Stimulated activated CD4-positive, alpha-beta T cell treated with anti-CD3 and anti-CD28 coated beads, Interleukin-4, amount 100 ng/mL, for 1 hour (primary cell): ENCODE measurements around the gene INPP5J.
"Not testable (repeated sequence)": the region's sequence is repeated elsewhere in the genome, so short reads cannot be mapped to it uniquely, and the experiment has no call there.

Experiments used
- DNase-seq: peaks from one replicate; pipeline ENCODE4 v3.0.0-alpha.2; 2020

INPP5J gene

DNA sequence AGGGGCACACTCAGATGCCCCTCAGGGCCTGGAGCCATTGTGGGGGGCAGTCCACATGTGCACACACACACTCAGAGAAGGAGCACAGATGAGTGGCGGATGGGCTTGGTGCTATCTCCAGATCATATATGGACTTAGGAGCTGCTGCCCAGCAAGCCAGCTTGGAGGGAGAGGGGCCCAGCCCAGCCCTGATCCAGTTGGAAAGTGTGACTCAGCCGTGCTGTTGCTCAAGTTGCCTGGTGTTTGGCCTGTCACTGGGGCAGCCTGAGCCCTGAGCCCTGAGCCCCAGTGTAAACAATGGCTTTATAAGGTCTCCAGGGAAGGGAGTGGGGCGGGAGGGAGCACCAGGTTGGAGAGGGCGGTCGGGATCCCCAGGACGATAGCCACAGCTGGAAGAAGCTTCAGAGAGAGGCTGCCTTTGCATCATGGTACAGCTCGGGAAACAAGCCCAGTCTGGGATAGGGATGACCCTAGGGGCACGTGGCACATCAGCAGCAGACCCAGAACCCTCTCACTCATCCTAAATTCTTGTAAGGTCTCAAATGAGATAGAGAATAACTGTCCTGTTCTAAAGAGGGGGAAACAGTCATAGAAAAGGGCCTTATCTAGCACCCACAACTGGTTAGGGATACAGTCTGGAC lies 20.2 kb upstream of the INPP5J start:
- no peak for DNase-seq

DNA sequence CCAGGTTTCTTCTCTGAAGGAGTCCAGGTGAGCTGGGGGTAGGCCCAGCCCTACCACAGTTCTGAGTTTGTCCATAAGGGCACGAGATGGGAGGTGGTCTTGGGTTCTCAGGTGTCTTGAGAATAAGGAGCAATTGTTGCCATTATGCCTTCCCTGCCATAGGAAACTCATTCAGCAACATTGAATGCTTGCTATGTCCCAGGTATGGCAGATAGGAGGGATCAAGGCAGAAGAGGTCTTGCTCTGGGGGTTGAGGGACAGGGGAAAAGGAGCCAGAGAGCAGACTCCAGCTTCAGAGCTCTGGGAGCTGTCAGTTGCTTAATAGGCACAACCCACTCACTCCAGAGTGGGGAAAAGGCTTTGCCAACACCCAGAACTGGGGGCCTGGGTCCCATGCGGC lies 19.7 kb upstream of the INPP5J start:
- no peak for DNase-seq

GRCh38 chr22:31103899-31104694 lies 18.7 kb upstream of the INPP5J start:
- DNase-seq = no peak

- no peak for DNase-seq
Measured at GRCh38 chr22:31104869-31105268, 17.9 kb upstream of the INPP5J start.

- no peak for DNase-seq
Measured at GRCh38 chr22:31105282-31105929, 17.4 kb upstream of the INPP5J start.

- no peak for DNase-seq
Measured at GRCh38 chr22:31106001-31106571, 16.7 kb upstream of the INPP5J start.

DNA sequence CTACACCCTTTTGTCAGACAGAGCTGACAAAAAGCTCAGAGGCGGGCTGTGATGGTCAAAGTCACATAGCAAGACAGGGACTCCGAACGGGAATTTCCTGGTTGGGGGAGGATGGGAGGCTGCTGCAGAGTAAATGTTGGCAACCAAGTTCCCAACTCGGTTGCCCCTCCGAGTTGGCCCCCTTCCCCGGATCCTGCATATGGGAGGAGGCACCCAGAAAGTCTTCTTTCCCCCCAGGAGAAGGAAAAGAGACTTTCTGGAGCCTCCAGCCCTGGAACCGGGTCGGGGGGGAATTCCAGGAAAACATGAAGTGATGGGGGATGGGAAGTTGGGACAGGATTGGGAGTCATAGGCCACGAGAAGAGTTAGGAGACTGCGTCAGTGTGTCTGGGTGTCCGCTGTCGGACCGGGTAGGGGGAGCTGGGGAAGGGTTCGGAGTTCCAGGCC lies 16.0 kb upstream of the INPP5J start:
- DNase-seq = no peak

GRCh38 chr22:31107178-31107893 lies 15.4 kb upstream of the INPP5J start, which contains the start of gene SELENOM:
Gene SELENOM, minus strand, starts transcription at chr22:31107568. Its CDS starts 63 bp downstream, at chr22:31107505.
- DNase-seq = peak; percentile 85

GRCh38 chr22:31107894-31108218 lies 14.9 kb upstream of the INPP5J start:
- DNase-seq = no peak

GRCh38 chr22:31112547-31113091 lies 10.1 kb upstream of the INPP5J start:
- DNase-seq = not testable (repeated sequence)

DNA sequence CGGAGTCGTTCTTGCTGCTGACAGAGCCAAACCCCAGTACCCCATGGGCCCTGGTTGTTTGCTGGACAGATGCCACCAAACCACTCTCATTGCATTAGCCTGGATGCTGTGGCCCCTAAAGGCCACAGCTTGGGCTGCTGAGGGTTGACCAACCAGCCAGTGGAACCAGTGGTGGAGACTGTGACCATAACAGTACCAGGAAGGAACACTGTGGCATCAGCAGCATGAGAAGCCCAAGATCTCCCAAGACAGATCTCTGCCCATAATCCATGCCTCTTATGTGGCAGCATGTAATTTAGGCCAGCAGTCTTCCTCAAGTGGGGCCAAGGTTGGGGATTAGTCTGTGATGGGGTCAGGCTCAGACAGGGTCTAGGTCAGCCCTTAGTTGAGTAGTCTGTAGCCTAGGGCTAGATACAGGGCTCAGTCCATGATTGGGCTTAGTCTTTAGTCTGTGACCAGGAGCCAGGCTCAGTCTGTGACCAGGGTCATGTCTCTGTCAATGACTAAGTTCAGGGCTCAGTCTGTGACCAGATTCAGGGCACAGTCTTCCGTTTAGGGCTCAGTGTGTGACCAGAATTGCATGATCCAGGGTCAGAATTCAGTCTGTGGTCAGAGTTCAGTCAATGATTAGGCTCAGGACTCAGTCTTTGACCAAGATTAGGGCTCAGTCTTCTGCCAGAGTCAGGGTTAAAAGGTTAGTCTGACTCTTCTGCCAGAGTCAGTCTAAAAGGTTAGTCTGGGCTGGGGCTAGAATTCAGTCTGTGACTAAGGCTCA lies 4.5 kb upstream of the INPP5J start:
- DNase-seq = no peak

DNA sequence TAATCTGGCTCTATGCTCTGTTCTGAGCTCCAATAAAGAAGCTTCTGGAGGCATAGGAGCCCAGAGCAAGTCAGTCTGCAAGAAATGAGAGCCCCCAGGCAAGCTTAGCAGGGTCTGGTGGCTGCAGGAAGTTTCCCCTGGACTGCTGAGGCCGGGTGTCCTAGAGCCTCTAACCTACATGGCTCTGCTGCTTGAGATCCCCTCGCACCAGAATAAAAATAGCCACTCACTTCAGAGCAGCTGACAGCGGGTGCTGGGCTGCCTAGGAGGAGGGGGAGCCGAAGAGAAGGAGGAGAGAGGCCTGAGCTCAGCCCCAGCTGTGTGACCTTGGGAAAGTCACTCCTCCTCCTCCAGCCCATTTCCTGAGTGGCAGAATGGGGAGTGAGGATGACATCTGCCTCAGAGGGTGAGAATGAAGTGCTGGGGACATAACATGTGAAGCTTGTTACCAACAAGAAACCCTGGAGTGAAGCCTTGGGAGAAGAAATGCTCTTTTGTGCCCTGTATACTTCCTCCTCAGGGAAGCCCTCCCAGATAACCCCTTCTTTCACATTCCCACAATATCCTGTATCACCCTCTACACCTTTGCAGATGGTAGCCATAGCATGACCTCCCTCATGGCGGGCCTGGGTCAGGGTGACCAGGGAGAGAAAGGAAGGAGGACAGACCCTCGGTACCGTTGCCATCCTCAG lies 3.6 kb upstream of the INPP5J start:
- DNase-seq = no peak

DNA sequence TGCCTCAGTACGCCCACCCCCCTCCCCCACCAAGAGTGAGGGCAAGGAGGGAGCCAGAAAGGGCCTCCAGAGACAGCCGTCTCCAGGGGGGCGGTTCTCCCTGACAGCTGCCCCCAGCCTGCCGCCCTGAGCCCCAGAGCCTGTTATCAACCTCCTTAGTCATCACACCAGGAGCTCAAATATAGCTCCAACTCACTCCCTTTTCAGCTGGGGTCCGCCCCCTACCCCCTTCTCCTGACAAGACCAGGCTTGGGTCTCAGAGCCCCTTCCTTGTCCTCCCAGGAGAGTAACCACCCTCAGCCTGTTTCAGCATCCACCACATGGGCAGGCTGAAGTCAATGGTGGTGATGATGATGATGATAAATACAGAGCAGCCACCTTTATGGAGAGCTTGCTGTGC lies 2.5 kb upstream of the INPP5J start:
- DNase-seq = no peak

DNA sequence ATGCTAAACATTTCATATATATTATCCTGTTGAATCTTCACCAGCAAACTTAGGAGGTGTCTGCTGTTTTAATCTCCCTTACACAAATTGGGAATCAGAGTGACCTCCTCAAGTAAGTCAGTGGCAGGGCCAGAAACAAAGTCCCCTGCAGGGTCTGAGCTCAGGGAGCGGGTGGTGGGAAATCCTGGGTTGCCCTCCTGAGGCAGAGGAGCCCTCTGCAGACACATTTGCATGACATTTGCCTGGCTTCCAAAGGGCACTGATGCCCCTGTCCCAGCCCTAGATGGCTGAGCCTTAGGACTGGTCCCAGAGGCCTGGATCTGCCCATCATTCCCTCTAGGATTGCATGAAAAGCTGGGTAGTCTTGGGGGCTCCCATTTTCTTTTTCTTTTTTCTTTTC lies 2.1 kb upstream of the INPP5J start:
- DNase-seq = no peak

DNA sequence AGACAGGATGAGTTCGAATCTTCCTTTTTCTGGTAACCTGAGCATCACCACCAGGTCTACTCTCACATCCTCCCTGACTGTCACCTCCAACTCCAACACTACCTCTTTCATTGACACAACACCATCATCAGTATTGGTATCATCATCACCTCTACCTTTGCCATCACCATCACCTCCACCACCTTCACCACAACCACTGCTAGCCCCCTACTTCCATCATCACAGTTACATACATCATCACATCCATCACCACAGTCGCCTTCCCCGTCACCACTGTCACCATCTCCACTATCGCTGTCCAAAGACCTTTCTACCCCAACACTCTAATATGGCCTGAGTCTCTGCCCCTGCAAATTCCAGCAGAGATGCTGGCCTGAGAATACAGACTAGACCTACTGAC lies 1.4 kb upstream of the INPP5J start:
- no peak for DNase-seq

DNA sequence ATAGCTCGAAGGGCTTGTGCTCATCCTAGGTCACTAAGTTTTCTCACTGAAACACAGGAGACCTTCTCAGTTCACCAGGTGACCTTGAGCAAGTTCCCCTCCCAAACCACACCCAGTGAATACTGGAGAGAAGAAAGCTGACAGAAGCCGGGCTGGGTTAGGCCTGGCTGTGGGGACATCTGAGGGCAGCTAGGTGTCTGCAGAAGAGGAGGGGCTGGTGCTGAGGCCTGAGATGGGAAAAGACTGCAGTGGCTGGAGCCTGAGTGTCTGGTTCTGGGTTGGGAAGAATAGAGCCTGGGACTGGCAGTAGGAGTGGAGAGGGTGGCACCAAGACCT lies 602 bp upstream of the INPP5J start:
- DNase-seq = no peak

GRCh38 chr22:31123292-31123602 lies 481 bp downstream of the INPP5J start:
- no peak for DNase-seq

GRCh38 chr22:31124290-31124689 lies 1.5 kb downstream of the INPP5J start:
- DNase-seq = no peak

- DNase-seq = no peak
Measured at GRCh38 chr22:31124811-31125465, 2.2 kb downstream of the INPP5J start.

DNA sequence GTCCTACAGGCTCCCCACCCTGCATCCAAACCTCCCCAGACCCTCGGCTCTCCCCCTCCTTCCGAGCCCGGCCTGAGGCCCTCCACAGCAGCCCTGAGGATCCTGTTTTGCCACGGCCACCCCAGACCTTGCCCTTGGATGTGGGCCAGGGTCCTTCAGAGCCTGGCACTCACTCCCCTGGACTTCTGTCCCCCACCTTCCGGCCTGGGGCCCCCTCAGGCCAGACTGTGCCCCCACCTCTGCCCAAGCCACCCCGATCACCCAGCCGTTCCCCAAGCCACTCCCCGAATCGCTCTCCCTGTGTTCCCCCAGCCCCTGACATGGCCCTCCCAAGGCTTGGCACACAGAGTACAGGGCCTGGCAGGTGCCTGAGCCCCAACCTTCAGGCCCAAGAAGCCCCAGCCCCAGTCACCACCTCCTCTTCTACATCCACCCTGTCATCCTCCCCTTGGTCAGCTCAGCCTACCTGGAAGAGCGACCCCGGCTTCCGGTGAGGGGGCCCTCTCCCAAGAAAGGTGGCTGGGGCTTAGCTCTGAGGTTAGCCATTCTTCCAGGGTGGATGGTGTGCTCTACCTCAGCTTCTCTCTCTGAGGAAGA lies 2.9 kb downstream of the INPP5J start:
- DNase-seq = no peak
